ENCODE measurements around the gene HIGD2A. TPM values are rescaled to one million over a fixed set of nuclear protein-coding genes. Genes with fewer than 3 reads are reported as not detected.
A peak's percentile ranks its signal among the peaks of the same experiment; 100 is the strongest.

The HIGD2A gene
- total and polyA plus RNA-seq, 2 of the 13 experiments (the other 11 are each of a cell fraction or from before 2014, with no cell fraction given), result 89.2 to 146 TPM

DNA sequence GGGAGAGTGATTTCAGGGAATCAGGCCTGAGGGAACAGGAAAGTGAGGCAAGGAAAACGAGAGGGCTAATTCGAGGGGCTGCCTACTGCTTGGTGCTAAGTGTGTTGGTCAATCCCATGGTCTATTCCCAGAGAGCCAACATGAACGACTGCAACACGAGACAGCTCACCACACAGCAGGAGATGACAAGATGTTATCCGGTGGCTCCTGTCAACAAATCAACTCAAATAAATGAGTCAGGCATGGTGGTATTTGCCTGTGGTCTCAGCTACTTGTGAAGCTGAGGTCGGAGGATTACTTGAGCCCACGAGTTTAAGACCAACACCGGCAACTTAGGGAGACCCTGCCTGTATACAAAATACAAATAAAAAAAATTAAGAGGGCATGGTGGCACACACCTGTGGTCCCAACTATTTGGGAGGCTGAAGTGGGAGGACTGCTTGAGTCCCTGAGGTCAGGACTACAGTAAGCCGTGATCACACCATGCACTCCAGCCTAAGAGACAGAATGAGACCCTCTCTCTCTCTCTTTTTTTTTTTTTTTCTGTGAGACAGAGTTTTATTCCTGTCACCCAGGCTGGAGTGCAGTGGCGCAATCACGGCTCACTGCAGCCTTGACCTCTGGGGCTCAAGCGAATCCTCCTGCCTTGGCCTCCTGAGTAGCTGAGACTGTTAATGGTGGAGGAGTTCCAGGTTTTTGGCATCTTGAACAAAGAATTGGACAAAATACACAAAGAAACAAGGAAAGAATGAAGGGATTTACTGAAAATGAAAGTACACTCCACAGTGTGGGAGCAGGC is 50.6 kb downstream of the HIGD2A start (continued):
- TF ChIP-seq TAF15 (IDR thresholded peaks at IDR 0.05; ENCODE audit: low read depth, low read length, poor library complexity, severe bottlenecking) (no peak), ZBTB7B (CRISPR knock-in tag; IDR thresholded peaks at IDR 0.05) (peak; percentile 45; the same call in 1 of the 2 replicates), ZNF3 (CRISPR knock-in tag; IDR thresholded peaks at IDR 0.05) (no peak), ZNF788 (CRISPR knock-in tag; IDR thresholded peaks at IDR 0.05; ENCODE audit: borderline replicate concordance) (no peak), JUNB (CRISPR knock-in tag; IDR thresholded peaks at IDR 0.05; ENCODE audit: borderline replicate concordance) (no peak), ZNF83 (CRISPR knock-in tag; IDR thresholded peaks at IDR 0.05; ENCODE audit: borderline replicate concordance) (no peak), ERF (CRISPR knock-in tag; IDR thresholded peaks at IDR 0.05) (0 out of 2 replicates have a peak, but pooled peaks have one; percentile 35), DPF2 (CRISPR knock-in tag; IDR thresholded peaks at IDR 0.05; ENCODE audit: borderline replicate concordance, low read depth) (no peak), TP53 (CRISPR knock-in tag; conservative IDR thresholded peaks at IDR 0.05) (no peak), HDAC1 (CRISPR knock-in tag; IDR thresholded peaks at IDR 0.05) (no peak), ZNF44 (CRISPR knock-in tag; IDR thresholded peaks at IDR 0.05) (no peak), ZNF460 (CRISPR knock-in tag; IDR thresholded peaks at IDR 0.05; ENCODE audit: borderline replicate concordance) (peak; percentile 28; the same call in 1 of the 2 replicates), KLF6 (CRISPR knock-in tag; IDR thresholded peaks at IDR 0.05) (no peak), ZC3H4 (CRISPR knock-in tag; IDR thresholded peaks at IDR 0.05; ENCODE audit: borderline replicate concordance) (no peak), ZC3H13 (CRISPR knock-in tag; IDR thresholded peaks at IDR 0.05) (no peak), ZBTB42 (CRISPR knock-in tag; IDR thresholded peaks at IDR 0.05) (no peak), KLF16 (CRISPR knock-in tag; IDR thresholded peaks at IDR 0.05) (no peak), TCF7 (IDR thresholded peaks at IDR 0.05; ENCODE audit: low read depth) (no peak), HMG20A (CRISPR knock-in tag; IDR thresholded peaks at IDR 0.05; ENCODE audit: borderline replicate concordance) (peak; percentile 74; the same call in 1 of the 2 replicates), MAFK (conservative IDR thresholded peaks at IDR 0.05 in 1 of 2, IDR thresholded peaks at IDR 0.05 in 1 of 2; ENCODE audit: low read length in 2 of 2) (no peak)
- TF ChIP-seq, protein P1, sequence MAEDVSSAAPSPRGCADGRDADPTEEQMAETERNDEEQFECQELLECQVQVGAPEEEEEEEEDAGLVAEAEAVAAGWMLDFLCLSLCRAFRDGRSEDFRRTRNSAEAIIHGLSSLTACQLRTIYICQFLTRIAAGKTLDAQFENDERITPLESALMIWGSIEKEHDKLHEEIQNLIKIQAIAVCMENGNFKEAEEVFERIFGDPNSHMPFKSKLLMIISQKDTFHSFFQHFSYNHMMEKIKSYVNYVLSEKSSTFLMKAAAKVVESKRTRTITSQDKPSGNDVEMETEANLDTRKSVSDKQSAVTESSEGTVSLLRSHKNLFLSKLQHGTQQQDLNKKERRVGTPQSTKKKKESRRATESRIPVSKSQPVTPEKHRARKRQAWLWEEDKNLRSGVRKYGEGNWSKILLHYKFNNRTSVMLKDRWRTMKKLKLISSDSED (CRISPR knock-in tag; IDR thresholded peaks at IDR 0.05), result no peak
- TF ChIP-seq, protein P2, sequence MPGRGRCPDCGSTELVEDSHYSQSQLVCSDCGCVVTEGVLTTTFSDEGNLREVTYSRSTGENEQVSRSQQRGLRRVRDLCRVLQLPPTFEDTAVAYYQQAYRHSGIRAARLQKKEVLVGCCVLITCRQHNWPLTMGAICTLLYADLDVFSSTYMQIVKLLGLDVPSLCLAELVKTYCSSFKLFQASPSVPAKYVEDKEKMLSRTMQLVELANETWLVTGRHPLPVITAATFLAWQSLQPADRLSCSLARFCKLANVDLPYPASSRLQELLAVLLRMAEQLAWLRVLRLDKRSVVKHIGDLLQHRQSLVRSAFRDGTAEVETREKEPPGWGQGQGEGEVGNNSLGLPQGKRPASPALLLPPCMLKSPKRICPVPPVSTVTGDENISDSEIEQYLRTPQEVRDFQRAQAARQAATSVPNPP (CRISPR knock-in tag; IDR thresholded peaks at IDR 0.05), result no peak
- TF ChIP-seq, protein P3, sequence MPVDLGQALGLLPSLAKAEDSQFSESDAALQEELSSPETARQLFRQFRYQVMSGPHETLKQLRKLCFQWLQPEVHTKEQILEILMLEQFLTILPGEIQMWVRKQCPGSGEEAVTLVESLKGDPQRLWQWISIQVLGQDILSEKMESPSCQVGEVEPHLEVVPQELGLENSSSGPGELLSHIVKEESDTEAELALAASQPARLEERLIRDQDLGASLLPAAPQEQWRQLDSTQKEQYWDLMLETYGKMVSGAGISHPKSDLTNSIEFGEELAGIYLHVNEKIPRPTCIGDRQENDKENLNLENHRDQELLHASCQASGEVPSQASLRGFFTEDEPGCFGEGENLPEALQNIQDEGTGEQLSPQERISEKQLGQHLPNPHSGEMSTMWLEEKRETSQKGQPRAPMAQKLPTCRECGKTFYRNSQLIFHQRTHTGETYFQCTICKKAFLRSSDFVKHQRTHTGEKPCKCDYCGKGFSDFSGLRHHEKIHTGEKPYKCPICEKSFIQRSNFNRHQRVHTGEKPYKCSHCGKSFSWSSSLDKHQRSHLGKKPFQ (CRISPR knock-in tag; IDR thresholded peaks at IDR 0.05; ENCODE audit: insufficient replicate concordance), result peak; percentile 40
- TF ChIP-seq, protein P4, sequence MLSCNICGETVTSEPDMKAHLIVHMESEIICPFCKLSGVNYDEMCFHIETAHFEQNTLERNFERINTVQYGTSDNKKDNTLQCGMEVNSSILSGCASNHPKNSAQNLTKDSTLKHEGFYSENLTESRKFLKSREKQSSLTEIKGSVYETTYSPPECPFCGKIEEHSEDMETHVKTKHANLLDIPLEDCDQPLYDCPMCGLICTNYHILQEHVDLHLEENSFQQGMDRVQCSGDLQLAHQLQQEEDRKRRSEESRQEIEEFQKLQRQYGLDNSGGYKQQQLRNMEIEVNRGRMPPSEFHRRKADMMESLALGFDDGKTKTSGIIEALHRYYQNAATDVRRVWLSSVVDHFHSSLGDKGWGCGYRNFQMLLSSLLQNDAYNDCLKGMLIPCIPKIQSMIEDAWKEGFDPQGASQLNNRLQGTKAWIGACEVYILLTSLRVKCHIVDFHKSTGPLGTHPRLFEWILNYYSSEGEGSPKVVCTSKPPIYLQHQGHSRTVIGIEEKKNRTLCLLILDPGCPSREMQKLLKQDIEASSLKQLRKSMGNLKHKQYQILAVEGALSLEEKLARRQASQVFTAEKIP (CRISPR knock-in tag; IDR thresholded peaks at IDR 0.05; ENCODE audit: borderline replicate concordance), result no peak

Measured in HepG2 (cell line).